H4 (cell line): ENCODE data around the gene CACNA1A. TPM values are rescaled to one million over a fixed set of nuclear protein-coding genes. Genes with fewer than 3 reads are reported as not detected.

Experiments used
- DNase-seq: peaks from one replicate; pipeline ENCODE4 v3.0.0-alpha.2; 2015; ENCODE audit warnings: low spot score
- total RNA-seq: library from RNA; depleted of rRNA; stranded (reverse); fragments of >200 nt; shearing (Covaris generic); gene quantifications from 2 replicates; pipeline ENCODE4 v1.2.3, GENCODE V29; 2014

Gene CACNA1A
- total RNA-seq, 1 experiment from 2014 or later: 0.08 TPM

DNA sequence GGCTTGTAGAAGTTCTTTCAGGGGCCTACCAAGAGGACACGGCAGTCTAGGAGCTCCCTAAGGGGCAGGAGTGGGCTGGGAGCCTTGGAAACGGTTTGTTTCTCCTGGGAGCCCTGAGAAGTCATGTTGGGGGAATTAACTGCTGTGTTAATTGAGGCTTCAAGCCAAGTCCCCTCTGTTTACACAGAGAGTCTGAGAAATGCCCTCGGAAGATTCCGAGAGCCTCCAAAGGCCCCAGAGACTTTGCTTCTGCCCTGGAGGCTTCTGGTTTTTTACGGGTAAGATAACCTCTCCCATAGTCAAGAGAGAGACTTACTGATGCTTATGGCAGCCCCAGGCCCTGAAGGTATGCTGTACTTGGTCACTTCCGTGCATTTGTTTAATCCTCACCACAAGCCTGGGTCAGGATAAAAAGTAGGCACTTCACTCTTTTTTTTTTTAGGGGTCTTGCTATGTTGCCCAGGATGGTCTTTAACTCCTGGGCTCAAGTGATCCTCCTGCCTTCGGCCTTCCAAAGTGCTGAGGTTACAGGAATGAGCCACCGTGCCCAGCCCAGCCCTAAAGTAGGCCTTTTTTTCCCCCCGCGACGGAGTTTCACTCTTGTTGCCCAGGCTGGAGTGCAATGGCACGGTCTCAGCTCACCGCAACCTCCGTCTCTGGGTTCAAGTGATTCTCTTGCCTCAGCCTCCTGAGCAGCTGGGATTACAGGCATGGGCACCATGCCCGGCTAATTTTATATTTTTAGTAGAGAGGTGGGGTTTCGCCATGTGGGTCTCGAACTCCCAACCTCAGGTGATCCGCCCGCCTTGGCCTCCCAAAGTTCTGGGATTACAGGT, 340.9 kb downstream of the CACNA1A start:
- DNase-seq: no peak

DNA sequence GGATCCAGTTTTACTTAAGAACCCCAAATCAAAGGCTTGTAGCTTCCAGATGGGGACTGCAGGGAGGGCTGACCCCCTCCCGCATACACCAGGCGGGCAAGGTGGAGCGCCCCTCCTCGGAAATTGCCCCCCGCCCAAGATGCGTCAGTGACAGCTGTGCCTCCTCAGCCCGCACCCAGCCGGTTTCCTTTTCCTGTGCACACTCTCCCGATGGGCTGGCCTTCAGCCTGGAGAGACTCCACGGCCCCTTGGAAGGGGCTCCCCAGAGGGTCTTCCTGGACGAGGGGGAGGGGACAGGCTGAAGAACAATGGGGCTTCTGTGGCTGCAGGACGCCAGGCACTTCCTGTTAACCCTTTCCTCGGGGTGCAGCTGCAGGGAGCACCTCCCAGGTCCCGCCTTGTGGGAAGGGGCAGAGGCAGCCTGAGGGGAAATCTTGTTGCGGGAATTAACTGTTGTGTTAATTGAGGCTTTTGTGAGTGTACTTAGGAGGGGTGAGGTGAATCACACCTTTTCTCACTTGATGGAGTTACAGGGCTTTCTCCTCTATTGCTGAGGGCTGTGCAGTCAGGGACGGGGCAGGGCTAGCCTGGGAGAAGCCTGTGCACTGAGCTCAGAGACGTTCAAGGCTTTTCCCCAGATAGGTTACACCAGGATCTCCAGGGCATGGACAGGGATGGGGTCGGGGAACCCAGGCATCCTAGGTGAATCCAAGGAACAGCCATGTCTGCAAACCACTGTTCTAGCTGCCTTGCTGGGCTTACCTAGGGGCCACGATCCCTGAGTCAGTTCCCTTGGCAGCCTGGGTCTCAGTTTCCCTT, 341.7 kb downstream of the CACNA1A start:
- DNase-seq: peak; percentile 91

DNA sequence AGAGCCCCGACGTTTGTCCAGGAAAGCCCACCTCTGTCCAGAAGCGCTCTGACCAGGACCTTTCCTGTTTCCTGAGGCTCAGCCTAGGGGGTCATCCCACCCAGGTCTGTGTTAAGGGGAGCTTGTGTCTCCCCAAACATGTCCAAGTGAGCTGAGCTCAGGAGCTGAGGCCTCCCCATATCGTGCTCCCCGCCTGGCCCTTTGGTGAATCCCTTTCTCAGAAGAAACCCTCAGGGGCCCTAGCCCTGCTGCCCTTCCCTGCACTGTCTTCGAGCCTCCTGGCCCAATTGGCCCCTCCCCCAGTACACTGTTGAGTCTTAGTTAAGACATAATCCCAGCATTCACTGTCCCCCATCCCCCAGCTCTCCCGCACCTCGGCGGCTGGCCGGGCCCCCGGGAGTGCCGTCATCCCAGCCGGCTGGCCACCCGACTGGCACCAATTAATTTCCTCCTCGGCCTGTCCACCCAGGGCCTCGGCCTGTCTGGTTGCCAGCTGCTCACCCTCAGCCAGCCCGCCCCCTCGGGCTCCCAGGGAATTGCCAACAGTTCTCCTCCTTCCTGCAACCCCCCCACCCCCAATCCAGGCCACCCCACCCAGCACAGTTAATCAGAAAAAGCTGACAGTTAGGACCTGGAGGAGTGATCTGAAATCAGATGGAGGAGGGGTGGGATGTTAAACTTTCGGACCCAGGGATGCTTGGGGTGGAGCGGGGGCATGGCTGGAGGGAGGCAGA, 342.5 kb downstream of the CACNA1A start:
- peak; percentile 90 for DNase-seq

DNA sequence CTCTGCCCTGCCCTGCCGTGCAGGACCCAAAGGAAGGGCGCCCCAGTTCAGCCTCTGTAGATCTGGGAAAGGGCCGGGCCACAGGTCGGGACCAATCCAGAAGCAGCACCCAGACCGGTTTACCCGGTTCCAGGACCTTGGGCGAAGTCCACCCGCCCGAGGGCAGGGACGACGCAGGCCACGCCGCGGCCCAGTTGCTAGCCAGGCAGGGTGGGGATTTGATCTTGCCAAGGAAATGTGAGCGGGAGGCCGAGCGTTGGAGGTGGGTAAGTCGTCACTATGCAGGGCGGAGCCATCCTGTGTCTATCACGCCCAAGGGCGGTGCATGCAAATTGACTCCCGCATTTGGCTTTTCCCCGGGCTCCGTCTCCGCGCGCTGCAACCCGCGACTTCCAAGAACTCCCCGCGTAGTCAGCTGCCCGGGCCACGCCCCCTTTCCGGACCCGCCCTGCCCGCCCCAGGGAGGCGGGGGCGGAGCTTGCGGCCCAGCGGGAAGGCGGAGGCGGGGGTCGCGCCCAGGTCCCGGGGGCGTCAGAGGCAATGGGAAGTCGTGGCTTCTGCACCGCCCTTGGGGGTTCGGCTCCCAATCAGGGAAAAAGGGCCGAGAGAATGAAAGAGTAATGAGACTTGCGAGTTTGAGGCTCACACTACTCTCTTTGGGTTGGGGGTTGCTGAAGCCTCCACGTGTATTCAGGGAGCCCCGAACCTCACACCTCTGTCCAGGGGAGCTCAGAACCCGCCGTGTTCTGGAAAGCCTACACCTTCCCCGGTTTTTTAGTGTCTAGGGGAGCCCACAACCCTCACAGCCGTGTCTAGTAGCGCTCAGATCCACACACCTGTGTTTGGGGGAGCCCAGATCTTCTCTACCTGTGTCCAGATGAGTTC, 343.3 kb downstream of the CACNA1A start:
- peak; percentile 98 for DNase-seq

- no peak for DNase-seq
Measured at GRCh38 chr19:13160557-13160956, 345.7 kb downstream of the CACNA1A start.

- DNase-seq: no peak
Measured at GRCh38 chr19:13159713-13160112, 346.6 kb downstream of the CACNA1A start.
